ENCODE results near the gene AGAP1. TPM values are rescaled to one million over a fixed set of nuclear protein-coding genes. Genes with fewer than 3 reads are reported as not detected.

The AGAP1 gene
- total RNA-seq, 1 donor from 2014 or later, result 43.8 TPM

GRCh38 chr2:235554936-235555335, 61.1 kb downstream of the AGAP1 start:
- H3K36me3 Mint-ChIP-seq (ENCODE audit: unreplicated experiment), result no peaks in the 10 kb centered on the region
- TF ChIP-seq, protein P1, sequence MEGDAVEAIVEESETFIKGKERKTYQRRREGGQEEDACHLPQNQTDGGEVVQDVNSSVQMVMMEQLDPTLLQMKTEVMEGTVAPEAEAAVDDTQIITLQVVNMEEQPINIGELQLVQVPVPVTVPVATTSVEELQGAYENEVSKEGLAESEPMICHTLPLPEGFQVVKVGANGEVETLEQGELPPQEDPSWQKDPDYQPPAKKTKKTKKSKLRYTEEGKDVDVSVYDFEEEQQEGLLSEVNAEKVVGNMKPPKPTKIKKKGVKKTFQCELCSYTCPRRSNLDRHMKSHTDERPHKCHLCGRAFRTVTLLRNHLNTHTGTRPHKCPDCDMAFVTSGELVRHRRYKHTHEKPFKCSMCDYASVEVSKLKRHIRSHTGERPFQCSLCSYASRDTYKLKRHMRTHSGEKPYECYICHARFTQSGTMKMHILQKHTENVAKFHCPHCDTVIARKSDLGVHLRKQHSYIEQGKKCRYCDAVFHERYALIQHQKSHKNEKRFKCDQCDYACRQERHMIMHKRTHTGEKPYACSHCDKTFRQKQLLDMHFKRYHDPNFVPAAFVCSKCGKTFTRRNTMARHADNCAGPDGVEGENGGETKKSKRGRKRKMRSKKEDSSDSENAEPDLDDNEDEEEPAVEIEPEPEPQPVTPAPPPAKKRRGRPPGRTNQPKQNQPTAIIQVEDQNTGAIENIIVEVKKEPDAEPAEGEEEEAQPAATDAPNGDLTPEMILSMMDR (IDR thresholded peaks at IDR 0.05), result no peak
- H3K4me3 Mint-ChIP-seq (ENCODE audit: unreplicated experiment), result no peak overlapping the region
- no peaks in the 10 kb centered on the region for H3K9me3 Mint-ChIP-seq (ENCODE audit: unreplicated experiment)
- H3K27ac Mint-ChIP-seq (ENCODE audit: unreplicated experiment), result no peak overlapping the region
- no peaks in the 10 kb centered on the region for H3K27me3 Mint-ChIP-seq (ENCODE audit: unreplicated experiment)
- peaks cover 31% of the 10 kb centered on the region for H3K4me1 Mint-ChIP-seq (ENCODE audit: unreplicated experiment)
- no peak for DNase-seq (ENCODE audit: extremely low spot score, unreplicated experiment)

- Mint-ChIP-seq H3K36me3 (ENCODE audit: unreplicated experiment) (no peaks in the 10 kb centered on the region), H3K4me1 (ENCODE audit: unreplicated experiment) (peaks cover 32% of the 10 kb centered on the region), H3K27me3 (ENCODE audit: unreplicated experiment) (no peaks in the 10 kb centered on the region), H3K4me3 (ENCODE audit: unreplicated experiment) (no peak overlapping the region), H3K9me3 (ENCODE audit: unreplicated experiment) (no peaks in the 10 kb centered on the region), H3K27ac (ENCODE audit: unreplicated experiment) (no peak overlapping the region)
- TF ChIP-seq, protein P1 (IDR thresholded peaks at IDR 0.05), result no peak
- DNase-seq (ENCODE audit: extremely low spot score, unreplicated experiment), result no peak
These were observed 61.5 kb downstream of the AGAP1 start for GRCh38 chr2:235555371-235555770.

DNA sequence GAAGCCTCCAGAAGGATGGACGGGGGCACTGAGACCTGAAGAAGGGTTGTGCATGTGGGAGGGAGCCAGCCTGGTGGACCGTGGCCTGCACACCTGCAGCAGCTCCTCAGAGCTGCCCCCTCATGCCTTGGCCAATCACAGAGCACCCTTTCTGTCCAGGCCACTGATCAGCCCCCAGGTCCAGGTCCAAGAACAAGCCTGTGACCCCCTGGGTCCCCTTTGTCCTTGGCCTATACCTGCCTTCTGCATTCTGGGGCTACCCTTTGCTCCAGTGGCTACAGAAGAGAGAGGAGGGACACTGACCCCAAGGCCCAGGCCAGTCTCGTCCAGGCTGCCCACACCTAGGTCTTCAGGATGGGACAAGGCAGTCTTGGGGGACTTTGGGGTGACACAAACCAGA, 62.2 kb downstream of the AGAP1 start:
- no peaks in the 10 kb centered on the region for H3K9me3 Mint-ChIP-seq (ENCODE audit: unreplicated experiment)
- H3K27me3 Mint-ChIP-seq (ENCODE audit: unreplicated experiment), result no peaks in the 10 kb centered on the region
- peaks cover 34% of the 10 kb centered on the region for H3K4me1 Mint-ChIP-seq (ENCODE audit: unreplicated experiment)
- no peak overlapping the region for H3K27ac Mint-ChIP-seq (ENCODE audit: unreplicated experiment)
- H3K4me3 Mint-ChIP-seq (ENCODE audit: unreplicated experiment), result no peak overlapping the region
- H3K36me3 Mint-ChIP-seq (ENCODE audit: unreplicated experiment), result no peaks in the 10 kb centered on the region
- no peak for DNase-seq (ENCODE audit: extremely low spot score, unreplicated experiment)
- TF ChIP-seq, protein P1 (IDR thresholded peaks at IDR 0.05), result no peak

DNA sequence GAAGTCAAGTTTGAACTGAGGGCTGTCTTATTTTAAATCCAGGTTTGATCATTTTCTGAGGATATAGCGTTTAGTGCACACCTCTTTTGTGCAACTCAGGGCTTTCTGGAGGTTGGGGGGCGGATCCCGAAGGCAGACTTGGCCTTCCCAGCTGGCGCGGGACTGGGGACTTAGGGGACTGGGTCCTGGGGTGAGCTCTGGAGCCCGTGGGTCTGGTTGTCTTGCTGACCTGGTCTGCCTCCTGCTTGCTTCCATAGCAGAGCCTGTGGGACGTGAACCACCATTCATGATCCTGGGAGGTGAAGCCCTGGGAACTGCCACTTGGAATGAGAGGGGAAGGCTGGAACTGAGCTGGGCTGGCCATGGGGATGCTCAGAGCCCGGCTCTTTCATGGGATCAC, 63.1 kb downstream of the AGAP1 start:
- Mint-ChIP-seq H3K4me3 (ENCODE audit: unreplicated experiment) (no peak overlapping the region), H3K27me3 (ENCODE audit: unreplicated experiment) (no peaks in the 10 kb centered on the region), H3K9me3 (ENCODE audit: unreplicated experiment) (no peaks in the 10 kb centered on the region), H3K4me1 (ENCODE audit: unreplicated experiment) (peaks cover 39% of the 10 kb centered on the region), H3K27ac (ENCODE audit: unreplicated experiment) (no peak overlapping the region), H3K36me3 (ENCODE audit: unreplicated experiment) (no peaks in the 10 kb centered on the region)
- TF ChIP-seq, protein P1 (IDR thresholded peaks at IDR 0.05), result no peak
- no peak for DNase-seq (ENCODE audit: extremely low spot score, unreplicated experiment)

DNA sequence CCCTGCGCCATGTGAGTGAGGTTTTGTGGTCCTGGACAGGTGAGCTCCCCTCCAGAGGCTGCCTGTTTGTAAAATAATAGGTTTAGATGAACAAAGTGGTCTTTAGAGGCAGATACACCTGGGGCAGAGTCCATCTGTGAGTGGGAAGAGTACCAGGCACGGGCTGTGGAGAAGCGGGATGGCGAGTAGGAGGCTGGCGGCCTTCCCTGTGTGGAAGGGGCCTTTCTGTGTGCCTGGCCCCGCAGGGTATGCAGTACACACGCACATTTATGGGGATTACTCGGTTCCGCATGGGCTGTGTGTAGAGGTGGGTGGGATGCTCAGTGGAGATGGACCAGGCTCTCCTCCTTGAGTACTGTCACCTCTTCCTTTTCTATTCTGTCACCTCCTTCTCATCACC, 64.1 kb downstream of the AGAP1 start:
- no peak for DNase-seq (ENCODE audit: extremely low spot score, unreplicated experiment)
- H3K9me3 Mint-ChIP-seq (ENCODE audit: unreplicated experiment), result no peaks in the 10 kb centered on the region

More for the DNA sequence above, 64.1 kb downstream of the AGAP1 start:
- Mint-ChIP-seq H3K4me3 (ENCODE audit: unreplicated experiment) (no peak overlapping the region), H3K36me3 (ENCODE audit: unreplicated experiment) (no peaks in the 10 kb centered on the region), H3K27me3 (ENCODE audit: unreplicated experiment) (no peaks in the 10 kb centered on the region), H3K27ac (ENCODE audit: unreplicated experiment) (no peak overlapping the region), H3K4me1 (ENCODE audit: unreplicated experiment) (peaks cover 42% of the 10 kb centered on the region)
- TF ChIP-seq, protein P1 (IDR thresholded peaks at IDR 0.05), result no peak

All from osteocyte (in vitro differentiated cells).